GM12801 (cell line): ENCODE results near the gene IRX4.

Source experiments
- CTCF ChIP-seq: IDR thresholded peaks from one replicate; pipeline ENCODE4 v1.5.1; 2011; ENCODE audit warnings: control low read depth; ENCODE audit not compliant: insufficient read length; ENCODE audit errors: extremely low read depth

IRX4 gene

GRCh38 chr5:1873243-1873959 is 9.3 kb downstream of the IRX4 start:
- no peak for TF ChIP-seq CTCF

GRCh38 chr5:1871441-1871840 is 11.3 kb downstream of the IRX4 start:
- TF ChIP-seq CTCF, result no peak

- TF ChIP-seq CTCF, result no peak
Measured at GRCh38 chr5:1868886-1869475, 13.7 kb downstream of the IRX4 start.

GRCh38 chr5:1867815-1868143 is 14.9 kb downstream of the IRX4 start:
- no peak for TF ChIP-seq CTCF

GRCh38 chr5:1867114-1867814 is 15.5 kb downstream of the IRX4 start:
- no peak for TF ChIP-seq CTCF

- no peak for TF ChIP-seq CTCF
Measured at GRCh38 chr5:1865948-1866347, 16.8 kb downstream of the IRX4 start.

GRCh38 chr5:1865486-1865885 is 17.2 kb downstream of the IRX4 start:
- TF ChIP-seq CTCF, result no peak
